Adrenal gland (tissue), 12 donors: ENCODE data around the gene CDH19. TPM values are rescaled to one million over a fixed set of nuclear protein-coding genes. Genes with fewer than 3 reads are reported as not detected.
A peak's percentile ranks its signal among the peaks of the same experiment; 100 is the strongest.

ENCODE experiments used
- DNase-seq, 7 donors: peaks; one replicate each; pipeline ENCODE4 v3.0.0-alpha.2; 2019 to 2020
- H3K27ac ChIP-seq, 5 donors: fragments of 200-600 bp; sonication (generic) in 4 of 5; 1 replicate in 3 of 5; 2 replicates in 2 of 5; pipeline versions ENCODE4 v1.5.1 to v1.8.0; 2016 to 2020; ENCODE audit warnings: mild to moderate bottlenecking in 1 of 5
- H3K27me3 ChIP-seq: fragments of 200-600 bp; 2 replicates; pipeline ENCODE4 v1.8.0; 2021
- H3K36me3 ChIP-seq, 2 donors: fragments of 200-600 bp; replicated peaks in 1 of 2; 1 replicate in 1 of 2; 2 replicates in 1 of 2; pipeline versions ENCODE4 v1.5.1 to v1.8.0; 2018 to 2022
- H3K4me1 ChIP-seq, 2 donors: fragments of 200-600 bp; replicated peaks in 1 of 2; 1 replicate in 1 of 2; 2 replicates in 1 of 2; pipeline versions ENCODE4 v1.5.1 to v1.8.0; 2018 to 2021
- H3K4me3 ChIP-seq, 4 donors: fragments of 200-600 bp; sonication (generic) in 3 of 4; one replicate each; pipeline ENCODE4 v1.5.1; 2016 to 2018
- H3K9me3 ChIP-seq, 3 donors: fragments of 200-600 bp; sonication (generic) in 1 of 3; replicated peaks in 1 of 3; 1 replicate in 2 of 3; 2 replicates in 1 of 3; pipeline versions ENCODE4 v1.5.1 to v1.8.0; 2016 to 2021
- POLR2A ChIP-seq, 2 donors: fragments of 450-650 bp; IDR thresholded peaks; one replicate each; pipeline ENCODE4 v1.6.1; 2017; ENCODE audit warnings: antibody characterized with exemption in 2 of 2, mild to moderate bottlenecking in 2 of 2, moderate library complexity in 1 of 2
- WGBS, 4 donors: extraction: QIAGEN DNeasy Blood & Tissue Kit in 2 of 4; methylation state at CpG; one replicate each; pipeline versions ENCODE4 v1.1.5 to v1.1.7; 2013 to 2017; 5-methylcytosine and 5-hydroxymethylcytosine counted together
- intact Hi-C, 2 donors: fragments of 100-400 bp; cut with DNase I; formaldehyde crosslinking; loops; one replicate each; pipeline versions ENCODE4 v1.14.1 to v1.15.0; 2022 to 2023
- polyA plus RNA-seq, 3 donors: library from polyadenylated mRNA; stranded (reverse); fragments of 200-250 nt in 2 of 3; fragments of 350-450 nt in 1 of 3; fragmentation: Illumina TruSeq in 1 of 3; extraction: RNeasy Lipid Tissue Mini Kit (QIAGEN cat#74804) in 1 of 3; gene quantifications; one replicate each; pipeline ENCODE4 v1.2.3, GENCODE V29; 2013 to 2014
- total RNA-seq, 9 donors: library from RNA; depleted of rRNA in 4 of 9; stranded (reverse); fragments of >200 nt in 4 of 9; fragments of 120-200 nt in 1 of 9; fragmentation: NEBNext Ultra II Directional in 1 of 9; extraction: Animal tissue kit (Norgen Biotek cat#: 25700) in 1 of 9; gene quantifications; one replicate each; pipeline versions ENCODE4 v1.1.0 to v1.2.4, GENCODE V29; 2013 to 2023
- TF ChIP-seq, protein P1 (sequence below), 6 experiments: fragments of 450-650 bp in 4 of 6; fragments of 200-600 bp in 2 of 6; sonication (generic) in 1 of 6; IDR thresholded peaks; 1 replicate in 5 of 6; 2 replicates in 1 of 6; pipeline versions ENCODE4 v1.5.1 to v1.8.0; 2016 to 2021; ENCODE audit warnings: antibody characterized with exemption in 6 of 6, mild to moderate bottlenecking in 2 of 6, moderate library complexity in 1 of 6
- donor health status: healthy with polysubstance abuse.
- donor health status: Bipolar disorder and iron deficiency.
- donor health status: DM: yes; HTN: yes; CAD: no.
- donor health status: DM: no; HTN: no; CAD: no.
- donor health status: DM: no; HTN: no; CAD: no.
- donor health status: DM: yes; HTN: yes; CAD: no.

The CDH19 gene
- total and polyA plus RNA-seq, 12 donors, result 0.42 to 7.4 (median 5.3) TPM

DNA sequence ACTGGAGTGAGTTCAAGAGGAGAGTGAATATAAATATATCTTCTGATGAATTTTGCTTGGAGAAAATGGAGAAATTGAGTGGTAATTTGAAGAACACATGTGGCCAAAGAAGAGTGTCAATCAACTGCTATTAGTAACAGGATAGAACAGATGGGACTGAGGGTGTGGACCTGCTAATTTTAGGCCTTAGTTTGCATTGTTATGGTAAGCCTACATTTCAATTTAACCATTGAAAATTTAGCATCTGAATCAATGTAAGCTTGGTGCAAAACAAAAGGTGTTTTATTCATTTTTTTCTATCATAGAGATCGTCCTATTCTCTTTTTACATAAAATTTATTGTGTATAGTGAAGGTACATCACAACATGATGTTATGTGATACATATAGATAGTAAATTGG is 42.1 kb upstream of the CDH19 start:
- H3K4me1 ChIP-seq, result no peaks in the 10 kb centered on the region
- no peaks in the 10 kb centered on the region for H3K36me3 ChIP-seq
- WGBS, 4 donors, result 54 to 75% (median 63%) methylated on average over 1 of the region's 1 CpG
- intact Hi-C loops, result no loop called here
- H3K27ac ChIP-seq, result no peak overlapping the region
- H3K4me3 ChIP-seq, result no peak overlapping the region
- TF ChIP-seq POLR2A (IDR thresholded peaks at IDR 0.05), result no peak
- TF ChIP-seq, protein P1, sequence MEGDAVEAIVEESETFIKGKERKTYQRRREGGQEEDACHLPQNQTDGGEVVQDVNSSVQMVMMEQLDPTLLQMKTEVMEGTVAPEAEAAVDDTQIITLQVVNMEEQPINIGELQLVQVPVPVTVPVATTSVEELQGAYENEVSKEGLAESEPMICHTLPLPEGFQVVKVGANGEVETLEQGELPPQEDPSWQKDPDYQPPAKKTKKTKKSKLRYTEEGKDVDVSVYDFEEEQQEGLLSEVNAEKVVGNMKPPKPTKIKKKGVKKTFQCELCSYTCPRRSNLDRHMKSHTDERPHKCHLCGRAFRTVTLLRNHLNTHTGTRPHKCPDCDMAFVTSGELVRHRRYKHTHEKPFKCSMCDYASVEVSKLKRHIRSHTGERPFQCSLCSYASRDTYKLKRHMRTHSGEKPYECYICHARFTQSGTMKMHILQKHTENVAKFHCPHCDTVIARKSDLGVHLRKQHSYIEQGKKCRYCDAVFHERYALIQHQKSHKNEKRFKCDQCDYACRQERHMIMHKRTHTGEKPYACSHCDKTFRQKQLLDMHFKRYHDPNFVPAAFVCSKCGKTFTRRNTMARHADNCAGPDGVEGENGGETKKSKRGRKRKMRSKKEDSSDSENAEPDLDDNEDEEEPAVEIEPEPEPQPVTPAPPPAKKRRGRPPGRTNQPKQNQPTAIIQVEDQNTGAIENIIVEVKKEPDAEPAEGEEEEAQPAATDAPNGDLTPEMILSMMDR (IDR thresholded peaks at IDR 0.05), result no peak
- DNase-seq, result no peak
- no peaks in the 10 kb centered on the region for H3K9me3 ChIP-seq
- H3K27me3 ChIP-seq, result no peaks in the 10 kb centered on the region

DNA sequence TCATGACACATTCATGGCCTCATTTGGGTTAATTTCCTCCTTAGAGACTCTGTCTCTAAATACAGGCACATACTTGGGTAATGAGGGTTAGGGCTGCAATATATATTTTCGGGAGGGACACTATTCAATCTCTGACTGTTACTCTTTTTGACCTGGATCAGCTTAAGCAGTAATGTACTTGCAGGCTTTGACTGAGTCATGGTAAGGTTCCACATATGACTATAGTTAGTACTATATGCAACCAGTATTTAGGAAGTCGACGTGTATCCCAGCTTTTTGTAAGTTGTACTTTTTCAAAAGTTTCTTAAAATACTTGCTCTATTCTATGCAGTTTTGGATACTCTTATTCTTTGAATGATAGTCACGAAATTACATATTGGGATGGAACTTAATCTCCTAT is 37.2 kb upstream of the CDH19 start:
- Histone ChIP-seq H3K9me3 (no peaks in the 10 kb centered on the region), H3K4me1 (no peaks in the 10 kb centered on the region), H3K36me3 (no peaks in the 10 kb centered on the region), H3K4me3 (no peak overlapping the region), H3K27me3 (no peaks in the 10 kb centered on the region), H3K27ac (no peak overlapping the region)
- no peak for DNase-seq
- intact Hi-C loops, result no loop called here
- TF ChIP-seq, protein P1 (IDR thresholded peaks at IDR 0.05), result no peak
- TF ChIP-seq POLR2A (IDR thresholded peaks at IDR 0.05), result no peak
- 70 to 84% (median 78%) methylated on average over 4 of the region's 4 CpGs for WGBS, 4 donors

DNA sequence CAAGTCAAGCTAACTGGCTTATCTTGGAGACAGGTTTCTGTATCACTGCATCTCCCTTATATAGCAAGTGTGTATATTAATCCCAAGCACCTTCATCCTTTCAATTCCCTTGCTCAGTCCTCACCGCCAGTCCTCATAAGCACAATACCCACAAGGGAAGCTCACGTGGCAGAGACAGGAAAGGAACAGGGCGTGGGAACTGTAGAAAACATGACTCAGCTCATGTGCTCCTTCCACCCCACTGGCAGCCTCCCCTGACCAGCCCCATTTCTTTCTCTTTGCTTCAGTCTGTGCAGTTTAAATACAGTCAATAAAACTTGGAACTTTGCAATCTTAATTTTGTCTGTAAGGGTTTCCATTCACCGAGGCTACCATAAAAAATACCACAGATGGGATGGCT is 36.5 kb upstream of the CDH19 start:
- Histone ChIP-seq H3K27me3 (no peaks in the 10 kb centered on the region), H3K4me3 (no peak overlapping the region), H3K27ac (no peak overlapping the region), H3K9me3 (no peaks in the 10 kb centered on the region), H3K36me3 (no peaks in the 10 kb centered on the region), H3K4me1 (no peaks in the 10 kb centered on the region)
- intact Hi-C loops, result no loop called here
- peak in 6 of 7 donors; percentile 15 to 43 (median 19) for DNase-seq
- TF ChIP-seq POLR2A (IDR thresholded peaks at IDR 0.05), result no peak
- TF ChIP-seq, protein P1 (IDR thresholded peaks at IDR 0.05), result no peak
- WGBS, 4 donors, result 52 to 63% (median 61%) methylated on average over 4 of the region's 4 CpGs

DNA sequence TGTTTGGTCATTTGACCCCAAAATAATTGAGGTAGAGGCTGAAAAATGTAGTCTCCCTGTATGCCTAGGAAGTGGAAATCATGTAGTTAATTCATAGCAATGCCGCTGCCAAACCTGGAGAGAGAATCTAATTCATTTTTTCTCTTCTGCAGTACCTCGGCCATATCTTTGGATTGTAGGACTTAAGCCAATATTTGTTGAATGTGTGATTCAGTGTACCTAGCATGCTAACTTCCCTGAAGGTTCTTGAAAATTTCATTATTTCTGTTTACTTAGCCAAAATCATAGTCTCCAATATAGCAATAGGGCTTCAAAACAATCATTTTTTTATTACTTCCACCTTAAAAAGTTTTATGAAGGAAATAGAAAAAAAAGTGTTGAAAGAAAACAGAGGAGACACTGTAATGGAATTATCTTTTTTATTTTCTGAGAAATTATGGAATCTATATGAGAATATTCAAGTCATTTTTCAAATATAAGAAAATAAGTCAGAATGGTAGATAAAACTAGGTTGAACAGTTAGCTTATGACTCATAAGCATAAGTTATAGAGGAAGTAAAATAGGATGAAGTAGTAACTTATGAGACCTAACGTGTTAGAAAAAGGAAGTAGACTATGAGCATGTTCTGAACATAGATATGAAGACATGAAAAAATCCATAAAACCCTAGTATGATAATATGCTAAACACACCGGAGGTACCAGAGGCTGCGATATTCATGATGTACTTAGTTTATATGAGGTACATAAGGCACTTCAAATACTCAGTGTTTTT is 35.2 kb upstream of the CDH19 start:
- Histone ChIP-seq H3K9me3 (no peaks in the 10 kb centered on the region), H3K4me3 (no peak overlapping the region), H3K36me3 (no peaks in the 10 kb centered on the region), H3K4me1 (no peaks in the 10 kb centered on the region), H3K27me3 (no peaks in the 10 kb centered on the region), H3K27ac (no peak overlapping the region)
- intact Hi-C loops, result no loop called here
- 64 to 82% (median 74%) methylated on average over 5 of the region's 5 CpGs for WGBS, 4 donors
- TF ChIP-seq, protein P1 (IDR thresholded peaks at IDR 0.05), result no peak
- TF ChIP-seq POLR2A (IDR thresholded peaks at IDR 0.05), result no peak
- DNase-seq, result no peak
